GM19043 (cell line): Measurements from ENCODE around the gene FAM78B.
A peak's percentile ranks its signal among the peaks of the same experiment; 100 is the strongest.

Experiments
- ATAC-seq: cut with Tn5 transposase; IDR thresholded peaks from one replicate; pipeline ENCODE4 v1.9.1; 2021; ENCODE audit warnings: low read depth; ENCODE audit not compliant: unreplicated experiment

The FAM78B gene

GRCh38 chr1:166166698-166167571 lies at the start of gene FAM78B:
Gene FAM78B, minus strand, starts transcription at chr1:166167001. Its CDS starts 753 bp downstream, at chr1:166166248.
- ATAC-seq = peak; percentile 36

GRCh38 chr1:166202546-166202945 lies 35.7 kb upstream of the FAM78B start:
- no peak for ATAC-seq

- ATAC-seq = no peak
Observed at GRCh38 chr1:166200743-166201142, 33.9 kb upstream of the FAM78B start.

GRCh38 chr1:166197597-166197996 lies 30.8 kb upstream of the FAM78B start:
- ATAC-seq = no peak

- ATAC-seq = no peak
Observed at GRCh38 chr1:166197141-166197540, 30.3 kb upstream of the FAM78B start.

- no peak for ATAC-seq
Observed at GRCh38 chr1:166193057-166193698, 26.4 kb upstream of the FAM78B start.

- no peak for ATAC-seq
Observed at GRCh38 chr1:166190400-166190799, 23.6 kb upstream of the FAM78B start.

GRCh38 chr1:166189126-166189525 lies 22.3 kb upstream of the FAM78B start:
- ATAC-seq = no peak

GRCh38 chr1:166185526-166185925 lies 18.7 kb upstream of the FAM78B start:
- ATAC-seq = no peak

- no peak for ATAC-seq
Observed at GRCh38 chr1:166184897-166185296, 18.1 kb upstream of the FAM78B start.

- ATAC-seq = no peak
Observed at GRCh38 chr1:166184012-166184411, 17.2 kb upstream of the FAM78B start.

GRCh38 chr1:166182281-166182680 lies 15.5 kb upstream of the FAM78B start:
- ATAC-seq = no peak

- no peak for ATAC-seq
Observed at GRCh38 chr1:166176416-166176815, 9.6 kb upstream of the FAM78B start.

GRCh38 chr1:166175032-166175431 lies 8.2 kb upstream of the FAM78B start:
- no peak for ATAC-seq

GRCh38 chr1:166174108-166174507 lies 7.3 kb upstream of the FAM78B start:
- ATAC-seq = no peak

- no peak for ATAC-seq
Observed at GRCh38 chr1:166172106-166172505, 5.3 kb upstream of the FAM78B start.

GRCh38 chr1:166170726-166171125 lies 3.9 kb upstream of the FAM78B start:
- no peak for ATAC-seq

GRCh38 chr1:166170075-166170474 lies 3.3 kb upstream of the FAM78B start:
- peak; percentile 30 for ATAC-seq

- ATAC-seq = no peak
Observed at GRCh38 chr1:166169182-166169581, 2.4 kb upstream of the FAM78B start.

- ATAC-seq = no peak
Observed at GRCh38 chr1:166167572-166167925, 748 bp upstream of the FAM78B start.

- ATAC-seq = no peak
Observed at GRCh38 chr1:166166329-166166697, 488 bp downstream of the FAM78B start.
